GM21423 (cell line): ENCODE measurements around the gene KCTD12.

Experiments used
- ATAC-seq: cut with Tn5 transposase; IDR thresholded peaks from one replicate; pipeline ENCODE4 v1.9.1; 2021; ENCODE audit warnings: mild to moderate bottlenecking, moderate library complexity; ENCODE audit not compliant: unreplicated experiment

Gene KCTD12

DNA sequence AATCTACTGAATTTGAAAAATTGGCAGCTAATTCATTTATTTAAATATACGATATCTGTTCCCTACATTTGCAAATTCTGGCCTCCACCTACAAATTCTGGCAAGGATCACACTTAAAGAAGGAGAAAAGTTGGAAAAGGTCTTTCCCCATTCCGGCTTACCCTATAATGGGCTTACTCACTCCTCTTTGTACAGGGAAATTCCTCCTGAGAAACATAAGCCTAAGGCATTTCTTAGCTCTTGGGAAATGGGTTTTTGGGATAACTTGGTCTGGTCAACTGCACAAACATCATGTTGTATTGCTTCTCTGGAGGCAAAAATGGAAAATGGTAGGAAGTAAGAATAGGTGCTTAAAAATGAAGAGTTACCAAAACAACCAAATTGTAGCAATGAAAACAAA is 25.5 kb downstream of the KCTD12 start:
- ATAC-seq: no peak

- no peak for ATAC-seq
These were observed 31.3 kb downstream of the KCTD12 start for GRCh38 chr13:76854894-76855293.

DNA sequence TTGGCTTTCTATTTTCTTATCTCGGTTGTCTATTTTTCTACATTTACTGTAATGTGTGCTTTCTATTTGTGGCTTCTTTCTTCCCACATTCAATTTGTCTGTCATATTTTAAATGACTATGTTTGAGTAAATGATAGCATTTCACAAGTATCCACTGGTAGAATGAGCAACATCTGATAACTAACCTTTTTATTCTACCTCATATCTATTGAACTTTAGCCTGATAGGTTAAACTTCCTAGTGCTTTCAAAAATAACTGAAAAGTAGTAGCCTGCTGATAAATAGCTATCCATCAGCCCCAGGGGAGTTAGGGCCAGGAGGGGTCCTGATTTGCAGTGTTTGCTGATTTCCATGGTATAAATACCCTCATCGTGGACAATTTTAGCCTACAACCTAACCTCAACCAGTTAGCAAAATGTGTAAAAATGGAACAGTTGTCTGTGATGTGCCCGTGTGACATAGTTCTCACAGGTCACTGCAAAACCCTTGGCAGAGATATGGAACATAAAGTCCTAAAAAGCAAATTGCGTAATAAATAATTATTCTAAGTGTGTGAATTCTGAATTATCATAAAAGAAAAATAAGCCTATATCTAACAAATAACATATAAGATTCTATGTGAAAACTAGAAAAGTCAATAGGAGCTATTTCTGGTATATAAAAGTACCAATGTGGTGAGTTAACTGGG is 32.1 kb downstream of the KCTD12 start:
- ATAC-seq: no peak

DNA sequence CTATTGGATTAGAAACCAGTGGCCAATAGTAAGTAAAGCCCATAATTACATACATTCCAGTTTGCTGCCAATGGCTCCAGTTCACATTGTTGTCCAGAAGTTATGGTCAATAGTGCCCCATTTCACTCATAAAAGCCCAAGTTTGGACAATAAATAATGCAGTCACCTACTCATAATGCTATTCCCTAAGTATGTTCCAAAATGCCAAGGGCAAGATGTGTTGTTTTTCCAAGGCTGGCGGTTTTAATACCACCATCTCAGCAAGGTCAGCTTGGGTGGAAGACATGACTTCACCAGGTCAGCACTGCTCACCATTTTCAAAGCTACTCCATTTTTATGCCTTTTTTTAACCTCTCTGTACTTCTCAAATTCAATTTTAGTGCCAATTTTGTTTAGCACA is 32.7 kb downstream of the KCTD12 start:
- ATAC-seq: no peak

- ATAC-seq: no peak
These were observed 33.2 kb downstream of the KCTD12 start for GRCh38 chr13:76852986-76853385.

DNA sequence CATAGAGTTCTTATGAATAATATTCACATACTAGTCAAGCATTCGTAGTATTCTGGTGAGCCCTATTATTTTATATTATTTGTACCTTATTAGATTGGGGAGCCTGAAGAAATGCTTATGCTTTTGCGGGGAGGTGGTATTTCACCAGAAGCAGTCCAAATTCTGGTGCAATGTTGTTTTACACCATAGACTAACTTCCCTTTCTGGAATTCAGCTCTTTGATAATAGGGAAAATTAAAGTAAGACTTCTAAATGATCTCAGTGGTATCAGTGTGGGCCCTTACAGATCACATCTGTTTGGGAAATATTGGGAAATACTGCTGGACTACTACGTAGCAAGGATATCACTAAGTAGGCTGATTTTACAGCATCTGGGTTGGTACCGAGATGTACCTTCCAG is 34.2 kb downstream of the KCTD12 start:
- ATAC-seq: no peak

DNA sequence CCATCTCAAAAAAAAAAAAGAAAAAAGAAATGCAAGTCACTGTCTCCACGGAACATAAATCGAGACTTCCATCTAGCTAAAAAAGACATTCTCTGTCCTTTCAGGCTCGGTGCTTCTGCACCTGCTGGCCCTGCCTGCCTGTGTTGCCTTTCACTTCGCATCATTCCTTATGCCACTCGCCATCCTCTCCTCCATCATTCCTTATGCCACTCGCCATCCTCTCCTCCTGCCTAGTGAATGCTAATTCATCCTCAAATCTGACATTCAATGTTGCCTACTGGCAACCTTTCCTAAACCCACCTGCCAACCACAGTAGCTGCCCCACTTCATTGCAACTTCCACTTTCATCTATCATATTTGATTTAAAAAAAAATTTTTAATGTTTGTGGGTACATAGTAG is 36.7 kb downstream of the KCTD12 start:
- ATAC-seq: no peak

GRCh38 chr13:76848596-76848995 is 37.6 kb downstream of the KCTD12 start:
- ATAC-seq: no peak

DNA sequence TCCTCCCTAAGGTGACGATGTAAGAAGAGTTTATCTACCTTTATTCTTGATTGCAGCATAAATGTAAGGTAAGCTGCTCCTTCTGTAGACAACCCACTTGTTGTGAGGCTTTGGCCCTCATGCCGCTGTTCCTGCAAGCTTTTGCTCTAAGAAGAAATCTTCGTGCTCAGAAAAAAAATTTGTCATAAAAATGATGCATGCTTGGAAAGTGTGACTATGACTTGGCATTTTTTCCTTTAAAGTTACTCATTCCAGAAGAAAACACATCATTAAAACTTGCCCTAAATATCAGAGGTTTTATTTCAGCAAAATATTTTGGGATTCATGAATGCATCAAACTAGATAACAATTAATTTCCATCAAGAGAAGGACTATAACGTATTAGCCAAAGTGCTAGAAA is 39.8 kb downstream of the KCTD12 start:
- ATAC-seq: no peak

DNA sequence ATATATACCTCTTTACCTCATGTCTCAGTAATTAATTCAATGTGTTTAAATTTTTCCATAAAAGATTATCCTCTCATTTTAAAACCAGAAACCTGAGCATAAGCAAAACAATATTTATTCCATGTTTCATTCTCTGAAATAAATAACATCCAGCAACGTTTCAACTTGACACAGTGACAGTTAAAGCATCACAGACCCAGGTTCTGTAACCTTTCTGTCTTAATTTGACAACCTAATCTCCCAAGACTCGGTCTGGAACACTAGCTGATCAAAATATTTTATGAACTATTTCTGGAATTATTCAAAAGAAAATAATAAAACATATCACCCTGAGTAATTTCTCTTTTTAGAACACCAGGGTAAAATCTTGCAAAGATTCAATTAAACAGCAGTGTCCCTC is 40.3 kb downstream of the KCTD12 start:
- ATAC-seq: no peak

DNA sequence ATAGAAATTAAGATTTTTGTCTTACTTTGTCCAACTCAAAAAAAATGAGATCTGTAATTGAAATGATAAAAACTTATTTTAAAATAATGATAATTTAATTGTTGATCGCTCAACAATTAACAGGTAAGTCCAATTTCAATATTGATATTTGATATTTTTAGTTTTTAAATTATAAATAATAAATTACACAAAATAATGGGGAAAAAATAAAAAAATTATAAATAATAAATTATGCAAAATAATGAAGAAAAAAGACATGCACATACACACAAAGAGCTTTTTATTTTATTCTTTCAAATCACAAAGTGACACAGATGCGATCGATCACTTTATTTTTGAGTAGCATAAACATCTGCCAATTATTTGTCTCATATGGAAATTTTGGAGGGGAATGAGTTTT is 40.8 kb downstream of the KCTD12 start:
- no peak for ATAC-seq

- ATAC-seq: no peak
These were observed 48.4 kb downstream of the KCTD12 start for GRCh38 chr13:76837801-76838200.

- no peak for ATAC-seq
These were observed 49.9 kb downstream of the KCTD12 start for GRCh38 chr13:76836311-76836710.

DNA sequence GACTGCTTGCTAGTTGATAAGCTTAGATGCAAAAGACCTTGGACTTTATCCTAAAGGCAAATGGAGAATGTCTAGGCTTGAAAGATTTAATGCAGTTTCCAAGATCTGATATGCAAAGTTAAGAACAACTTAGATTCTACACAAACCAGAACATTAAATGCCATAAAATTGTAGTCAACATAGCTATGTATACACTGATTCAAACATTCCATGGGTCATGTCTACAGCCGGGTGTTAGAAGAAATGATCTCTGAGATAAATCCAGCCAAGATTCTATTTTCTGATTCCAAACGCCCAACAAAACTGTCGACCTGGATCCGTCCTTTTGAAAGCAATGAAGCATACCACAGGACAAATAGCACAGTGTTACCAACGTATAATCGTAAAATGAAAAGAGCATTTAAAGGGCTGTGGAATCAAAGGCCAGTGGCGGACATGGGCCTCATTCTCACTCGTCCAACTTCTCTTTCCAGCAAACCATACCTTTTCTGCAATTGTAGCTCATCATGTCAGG is 52.7 kb downstream of the KCTD12 start:
- ATAC-seq: no peak

DNA sequence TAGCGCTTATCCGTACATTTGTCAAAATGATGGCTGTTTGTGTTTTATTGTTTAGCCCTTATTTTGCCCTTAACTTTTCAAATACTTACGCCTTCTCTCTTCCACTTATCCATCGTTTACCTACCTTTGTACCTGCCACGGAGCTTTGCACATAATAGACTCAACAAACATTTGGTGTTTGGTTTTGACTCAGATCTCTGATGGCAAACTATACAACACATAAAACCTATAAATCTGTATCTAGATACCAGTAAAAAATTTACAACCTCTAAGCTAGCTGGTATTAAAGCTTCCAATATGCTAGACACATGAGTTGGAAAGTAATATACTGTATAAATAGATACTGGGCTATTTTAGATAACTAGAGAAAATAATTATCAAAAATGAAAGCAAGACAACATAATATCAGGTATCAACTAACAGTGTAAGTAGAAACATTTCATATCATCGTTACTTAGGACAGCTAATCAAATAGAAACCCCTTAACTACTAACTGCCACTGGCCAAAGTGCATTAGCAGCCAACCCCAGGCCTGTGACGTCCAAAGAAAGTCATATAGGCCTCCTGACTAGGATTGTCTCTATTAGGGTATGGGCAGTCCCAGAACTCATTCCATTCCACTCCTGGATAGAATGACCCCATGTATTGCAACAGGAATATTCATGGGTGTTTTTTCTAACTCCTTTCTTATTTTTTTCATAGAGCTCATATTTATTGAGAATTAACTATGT is 53.8 kb downstream of the KCTD12 start:
- ATAC-seq: no peak

DNA sequence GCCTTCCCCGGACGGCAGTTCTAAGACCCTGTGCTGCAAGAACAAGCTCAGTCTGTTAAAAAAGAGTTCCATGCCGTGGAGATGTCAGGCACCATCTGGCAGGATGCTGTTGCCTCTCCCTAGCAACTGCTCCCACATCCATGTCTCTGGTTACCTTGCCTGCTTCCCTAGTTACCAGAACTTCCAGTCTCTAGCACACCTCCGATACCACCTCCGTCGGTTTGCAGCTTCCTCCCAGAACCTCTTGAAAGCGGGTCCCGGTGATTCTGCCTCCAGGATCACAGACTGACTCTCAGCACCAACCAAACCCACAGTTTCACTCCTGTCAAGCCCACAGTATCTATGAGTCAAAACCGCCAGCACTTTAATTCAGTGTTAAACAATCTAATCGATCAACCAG is 55.4 kb downstream of the KCTD12 start:
- no peak for ATAC-seq
